Fibroblast of lung (primary cell): ENCODE data around the gene LIPT2. TPM values are rescaled to one million over a fixed set of nuclear protein-coding genes. Genes with fewer than 3 reads are reported as not detected.

ENCODE experiments used
- DNase-seq, 2 donors: peaks; one replicate each; pipeline versions ENCODE4 v3.0.0 to v3.0.0-alpha.2; 2010; ENCODE audit warnings: low read depth in 2 of 2
- H2AFZ ChIP-seq: 2 replicates; pipeline ENCODE4 v1.5.1; 2012; ENCODE audit warnings: low read length, control low read depth, inconsistent platforms
- H3K27ac ChIP-seq: 2 replicates; pipeline ENCODE4 v1.5.1; 2011; ENCODE audit warnings: low read length, control low read depth; ENCODE audit not compliant: insufficient read depth
- H3K27me3 ChIP-seq: 2 replicates; pipeline ENCODE4 v1.5.1; 2011; ENCODE audit warnings: mild to moderate bottlenecking, low read length; ENCODE audit not compliant: control insufficient read depth, insufficient read depth
- H3K36me3 ChIP-seq: 2 replicates; pipeline ENCODE4 v1.5.1; 2011; ENCODE audit warnings: low read length; ENCODE audit not compliant: control insufficient read depth, insufficient read depth
- H3K4me1 ChIP-seq: 2 replicates; pipeline ENCODE4 v1.5.1; 2011; ENCODE audit warnings: low read length; ENCODE audit not compliant: control insufficient read depth, insufficient read depth; ENCODE audit errors: extremely low read depth
- H3K4me2 ChIP-seq: 2 replicates; pipeline ENCODE4 v1.5.1; 2011; ENCODE audit warnings: low read length, control low read depth; ENCODE audit not compliant: insufficient read depth; ENCODE audit errors: extremely low read depth
- H3K4me3 ChIP-seq, 4 experiments: fragments of 200-600 bp in 1 of 4; sonication (generic) in 1 of 4; replicated peaks in 1 of 4; 2 replicates each; pipeline ENCODE4 v1.5.1; 2011 to 2016; ENCODE audit warnings: low read length in 4 of 4, low read depth in 3 of 4, mild to moderate bottlenecking in 3 of 4, control low read depth in 2 of 4, inconsistent platforms in 1 of 4, mixed read lengths in 1 of 4; ENCODE audit not compliant: insufficient read depth in 1 of 4; ENCODE audit errors: control extremely low read depth in 1 of 4
- H3K79me2 ChIP-seq: 2 replicates; pipeline ENCODE4 v1.5.1; 2012; ENCODE audit warnings: mild to moderate bottlenecking, low read length, inconsistent platforms; ENCODE audit not compliant: control insufficient read depth, insufficient read depth
- H3K9ac ChIP-seq: 2 replicates; pipeline ENCODE4 v1.5.1; 2011; ENCODE audit warnings: mild to moderate bottlenecking, low read length, control low read depth; ENCODE audit not compliant: insufficient read depth
- H3K9me3 ChIP-seq: 2 replicates; pipeline ENCODE4 v1.5.1; 2012; ENCODE audit warnings: low read depth, low read length; ENCODE audit not compliant: control insufficient read depth, insufficient read depth
- H4K20me1 ChIP-seq: 2 replicates; pipeline ENCODE4 v1.5.1; 2011; ENCODE audit warnings: low read length; ENCODE audit not compliant: control insufficient read depth, insufficient read depth; ENCODE audit errors: extremely low read depth
- EZH2 ChIP-seq: IDR thresholded peaks from 2 replicates; pipeline ENCODE4 v1.5.1; 2012; ENCODE audit warnings: low read length, control low read depth, mild to moderate bottlenecking; ENCODE audit errors: missing control alignments
- polyA plus RNA-seq, 2 donors: library from polyadenylated mRNA; depleted of rRNA in 1 of 2; stranded (reverse) in 1 of 2; unstranded in 1 of 2; fragments of >200 nt; gene quantifications; 2 replicates each; pipeline ENCODE4 v1.2.1, GENCODE V29; 2011 to 2012; ENCODE audit warnings: missing spikeins in 1 of 2
- total RNA-seq: library from RNA; depleted of rRNA; stranded (reverse); fragments of >200 nt; gene quantifications from 2 replicates; pipeline ENCODE4 v1.2.1, GENCODE V29; 2014
- TF ChIP-seq, protein P1 (sequence below), 2 donors: IDR thresholded peaks in 1 of 2; conservative IDR thresholded peaks in 1 of 2; 1 replicate in 1 of 2; 2 replicates in 1 of 2; pipeline ENCODE4 v1.5.1; 2011 to 2012; ENCODE audit warnings: low read length in 2 of 2, control low read depth in 1 of 2, inconsistent platforms in 1 of 2, low read depth in 1 of 2, mild to moderate bottlenecking in 1 of 2

Gene LIPT2
- total and polyA plus RNA-seq, 2 donors (not counting 1 experiment from before 2014, with no cell fraction given), result 1.8 to 2.8 TPM

DNA sequence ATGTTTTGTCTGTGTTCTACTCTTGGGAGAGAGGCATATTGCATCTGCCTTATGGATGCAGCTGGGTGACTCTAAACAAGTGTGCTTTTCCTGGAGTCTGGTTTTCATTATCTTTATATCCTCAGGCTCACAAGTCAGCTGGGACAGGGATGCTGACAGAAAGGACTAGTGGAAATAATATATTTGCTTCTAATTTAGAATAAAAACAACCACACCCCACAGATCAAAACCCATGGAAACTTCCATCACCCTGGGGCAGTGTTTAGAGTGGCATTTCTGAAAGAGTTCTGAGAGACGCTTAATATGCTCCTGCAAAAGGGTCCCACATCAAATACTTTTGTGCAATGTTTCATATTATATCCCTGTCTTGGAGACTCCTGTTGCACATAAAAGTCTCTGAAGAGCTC lies 47.0 kb downstream of the LIPT2 start:
- peaks cover 2% of the 10 kb centered on the region for H3K4me1 ChIP-seq
- H3K36me3 ChIP-seq, result no peaks in the 10 kb centered on the region
- TF ChIP-seq EZH2, result no peak
- TF ChIP-seq, protein P1, sequence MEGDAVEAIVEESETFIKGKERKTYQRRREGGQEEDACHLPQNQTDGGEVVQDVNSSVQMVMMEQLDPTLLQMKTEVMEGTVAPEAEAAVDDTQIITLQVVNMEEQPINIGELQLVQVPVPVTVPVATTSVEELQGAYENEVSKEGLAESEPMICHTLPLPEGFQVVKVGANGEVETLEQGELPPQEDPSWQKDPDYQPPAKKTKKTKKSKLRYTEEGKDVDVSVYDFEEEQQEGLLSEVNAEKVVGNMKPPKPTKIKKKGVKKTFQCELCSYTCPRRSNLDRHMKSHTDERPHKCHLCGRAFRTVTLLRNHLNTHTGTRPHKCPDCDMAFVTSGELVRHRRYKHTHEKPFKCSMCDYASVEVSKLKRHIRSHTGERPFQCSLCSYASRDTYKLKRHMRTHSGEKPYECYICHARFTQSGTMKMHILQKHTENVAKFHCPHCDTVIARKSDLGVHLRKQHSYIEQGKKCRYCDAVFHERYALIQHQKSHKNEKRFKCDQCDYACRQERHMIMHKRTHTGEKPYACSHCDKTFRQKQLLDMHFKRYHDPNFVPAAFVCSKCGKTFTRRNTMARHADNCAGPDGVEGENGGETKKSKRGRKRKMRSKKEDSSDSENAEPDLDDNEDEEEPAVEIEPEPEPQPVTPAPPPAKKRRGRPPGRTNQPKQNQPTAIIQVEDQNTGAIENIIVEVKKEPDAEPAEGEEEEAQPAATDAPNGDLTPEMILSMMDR (conservative IDR thresholded peaks at IDR 0.05 in 1 of 2, IDR thresholded peaks at IDR 0.05 in 1 of 2; ENCODE audit: low read depth in 1 of 2, low read length in 2 of 2), result no peak
- no peak overlapping the region for H3K9ac ChIP-seq
- DNase-seq, result no peak
- no peaks in the 10 kb centered on the region for H4K20me1 ChIP-seq
- H3K27me3 ChIP-seq, result no peaks in the 10 kb centered on the region
- H3K4me2 ChIP-seq, result no peak overlapping the region
- H2AFZ ChIP-seq, result no peak overlapping the region
- no peak overlapping the region for H3K27ac ChIP-seq
- H3K4me3 ChIP-seq, result no peak overlapping the region
- H3K9me3 ChIP-seq, result no peaks in the 10 kb centered on the region
- no peaks in the 10 kb centered on the region for H3K79me2 ChIP-seq

- Histone ChIP-seq H3K9ac (no peak overlapping the region), H3K9me3 (no peaks in the 10 kb centered on the region), H2AFZ (no peak overlapping the region), H4K20me1 (no peaks in the 10 kb centered on the region), H3K27ac (no peak overlapping the region), H3K4me2 (no peak overlapping the region), H3K4me3 (no peak overlapping the region), H3K27me3 (no peaks in the 10 kb centered on the region), H3K79me2 (no peaks in the 10 kb centered on the region), H3K4me1 (no peaks in the 10 kb centered on the region), H3K36me3 (no peaks in the 10 kb centered on the region)
- TF ChIP-seq EZH2, result no peak
- TF ChIP-seq, protein P1 (conservative IDR thresholded peaks at IDR 0.05 in 1 of 2, IDR thresholded peaks at IDR 0.05 in 1 of 2; ENCODE audit: low read depth in 1 of 2, low read length in 2 of 2), result no peak
- DNase-seq, result no peak
Observed at GRCh38 chr11:74444173-74444826, 49.2 kb downstream of the LIPT2 start.

GRCh38 chr11:74443071-74443864 lies 50.3 kb downstream of the LIPT2 start:
- Histone ChIP-seq H3K27ac (no peak overlapping the region), H3K79me2 (no peaks in the 10 kb centered on the region), H3K4me1 (no peaks in the 10 kb centered on the region), H3K4me3 (no peak overlapping the region), H2AFZ (no peak overlapping the region), H3K9ac (no peak overlapping the region), H3K4me2 (no peak overlapping the region), H3K9me3 (no peaks in the 10 kb centered on the region), H3K36me3 (no peaks in the 10 kb centered on the region), H3K27me3 (no peaks in the 10 kb centered on the region), H4K20me1 (no peaks in the 10 kb centered on the region)
- TF ChIP-seq, protein P1 (conservative IDR thresholded peaks at IDR 0.05 in 1 of 2, IDR thresholded peaks at IDR 0.05 in 1 of 2; ENCODE audit: low read depth in 1 of 2, low read length in 2 of 2), result no peak
- no peak for TF ChIP-seq EZH2
- peak in 1 of 2 donors; percentile 45 for DNase-seq
